Activated CD8-positive, alpha-beta memory T cell treated with anti-CD3 and anti-CD28 coated beads, Interleukin-2, amount 50 U/mL, for 24 hours (primary cell): ENCODE results near the gene PCDHGA11.
"Not testable (repeated sequence)": the region's sequence is repeated elsewhere in the genome, so short reads cannot be mapped to it uniquely, and the experiment has no call there.

Source experiments
- DNase-seq: peaks from one replicate; pipeline ENCODE4 v3.0.0-alpha.2; 2020; ENCODE audit errors: extremely low read depth

PCDHGA11 gene

DNA sequence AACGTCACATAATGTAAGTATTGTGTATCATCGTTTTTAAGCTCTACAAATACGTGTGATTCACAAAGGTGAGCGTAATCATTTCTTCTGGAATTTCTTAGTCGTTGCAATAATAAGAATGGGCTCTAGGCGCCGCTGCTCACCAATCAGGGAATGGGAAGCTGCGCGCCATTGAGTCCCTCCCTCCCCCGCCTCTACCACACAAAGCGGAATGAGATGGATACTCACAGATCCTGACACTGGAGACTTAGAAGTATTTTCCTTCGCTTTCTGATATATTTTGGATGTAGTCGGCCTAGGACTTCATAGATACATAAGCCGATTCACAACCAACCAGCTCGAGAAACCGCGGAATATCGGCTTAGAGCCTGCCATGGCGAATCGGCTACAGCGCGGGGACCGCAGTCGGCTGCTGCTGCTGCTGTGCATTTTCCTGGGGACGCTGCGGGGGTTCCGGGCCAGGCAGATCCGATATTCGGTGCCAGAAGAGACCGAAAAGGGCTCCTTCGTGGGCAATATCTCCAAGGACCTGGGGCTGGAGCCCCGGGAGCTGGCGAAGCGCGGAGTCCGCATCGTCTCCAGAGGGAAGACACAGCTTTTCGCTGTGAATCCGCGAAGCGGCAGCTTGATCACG, at the start of gene PCDHGA11:
TSS of gene PCDHGA11 (plus strand) at position 197 of the 634 bp plus-strand sequence. CDS start at position 374, 177 bp downstream.
- DNase-seq, result no peak

DNA sequence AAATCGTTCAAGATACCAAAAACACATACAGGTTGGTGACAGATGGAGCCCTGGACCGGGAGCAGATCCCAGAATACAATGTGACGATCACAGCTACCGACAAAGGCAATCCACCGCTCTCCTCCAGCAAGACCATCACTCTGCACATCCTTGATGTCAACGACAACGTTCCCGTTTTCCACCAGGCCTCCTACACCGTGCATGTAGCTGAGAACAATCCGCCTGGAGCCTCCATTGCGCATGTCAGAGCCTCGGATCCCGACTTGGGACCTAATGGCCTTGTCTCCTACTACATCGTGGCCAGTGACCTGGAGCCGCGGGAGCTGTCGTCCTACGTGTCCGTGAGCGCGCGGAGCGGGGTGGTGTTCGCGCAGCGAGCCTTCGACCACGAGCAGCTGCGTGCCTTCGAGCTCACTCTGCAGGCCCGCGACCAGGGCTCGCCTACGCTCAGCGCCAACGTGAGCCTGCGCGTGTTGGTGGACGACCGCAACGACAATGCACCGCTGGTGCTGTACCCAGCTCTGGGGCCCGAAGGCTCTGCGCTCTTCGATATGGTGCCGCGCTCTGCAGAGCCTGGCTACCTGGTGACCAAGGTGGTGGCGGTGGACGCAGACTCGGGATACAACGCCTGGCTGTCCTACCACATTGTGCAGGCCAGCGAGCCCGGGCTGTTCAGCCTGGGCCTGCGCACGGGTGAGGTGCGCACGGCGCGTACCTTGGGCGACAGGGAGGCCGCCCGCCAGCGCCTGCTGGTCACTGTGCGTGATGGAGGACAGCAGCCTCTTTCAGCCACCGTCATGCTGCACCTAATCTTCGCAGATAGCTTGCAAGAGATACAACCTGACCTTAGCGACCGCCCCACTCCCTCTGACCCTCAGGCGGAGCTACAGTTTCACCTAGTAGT, 49.0 kb upstream of the PCDHGA11 start:
- DNase-seq, result no peak

DNA sequence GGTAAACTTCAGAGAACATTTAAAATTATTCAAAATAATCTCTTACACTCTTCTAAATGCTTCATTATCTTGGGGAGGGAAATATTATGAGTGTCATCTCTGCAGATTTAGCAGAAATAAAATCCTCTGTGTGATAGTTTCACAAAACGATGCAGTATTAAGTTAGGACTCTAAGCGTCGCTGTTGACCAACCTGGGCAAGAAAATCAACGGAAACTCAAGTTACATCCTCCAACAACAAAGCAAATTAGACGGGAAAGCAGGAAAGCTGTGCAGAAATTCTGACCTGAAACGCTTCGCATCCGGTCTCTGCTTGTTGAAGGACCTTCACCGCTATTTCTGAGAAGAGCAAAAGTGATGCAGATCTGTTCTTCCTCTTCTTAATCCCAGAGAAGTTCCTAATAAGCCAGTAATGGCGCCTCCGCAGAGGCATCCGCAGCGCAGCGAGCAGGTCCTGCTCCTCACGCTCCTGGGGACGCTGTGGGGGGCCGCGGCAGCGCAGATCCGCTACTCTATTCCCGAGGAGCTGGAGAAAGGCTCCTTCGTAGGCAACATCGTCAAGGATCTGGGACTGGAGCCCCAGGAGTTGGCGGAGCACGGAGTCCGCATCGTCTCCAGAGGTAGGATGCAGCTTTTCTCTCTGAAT, 47.1 kb upstream of the PCDHGA11 start, which contains the start of gene PCDHGA6:
TSS of gene PCDHGA6 (plus strand) at position 219 of the 645 bp plus-strand sequence. CDS start at position 412, 193 bp downstream.
- no peak for DNase-seq

GRCh38 chr5:141374627-141375026, 46.2 kb upstream of the PCDHGA11 start:
- DNase-seq, result no peak

- not testable (repeated sequence) for DNase-seq
These were observed 45.3 kb upstream of the PCDHGA11 start for GRCh38 chr5:141375444-141376155.

GRCh38 chr5:141382469-141383294, 38.2 kb upstream of the PCDHGA11 start, which contains the start of gene PCDHGA7:
PCDHGA7 (plus strand) TSS chr5:141382742; CDS start chr5:141382900, 158 bp downstream.
- DNase-seq, result no peak

- no peak for DNase-seq
These were observed 37.5 kb upstream of the PCDHGA11 start for GRCh38 chr5:141383345-141383744.

DNA sequence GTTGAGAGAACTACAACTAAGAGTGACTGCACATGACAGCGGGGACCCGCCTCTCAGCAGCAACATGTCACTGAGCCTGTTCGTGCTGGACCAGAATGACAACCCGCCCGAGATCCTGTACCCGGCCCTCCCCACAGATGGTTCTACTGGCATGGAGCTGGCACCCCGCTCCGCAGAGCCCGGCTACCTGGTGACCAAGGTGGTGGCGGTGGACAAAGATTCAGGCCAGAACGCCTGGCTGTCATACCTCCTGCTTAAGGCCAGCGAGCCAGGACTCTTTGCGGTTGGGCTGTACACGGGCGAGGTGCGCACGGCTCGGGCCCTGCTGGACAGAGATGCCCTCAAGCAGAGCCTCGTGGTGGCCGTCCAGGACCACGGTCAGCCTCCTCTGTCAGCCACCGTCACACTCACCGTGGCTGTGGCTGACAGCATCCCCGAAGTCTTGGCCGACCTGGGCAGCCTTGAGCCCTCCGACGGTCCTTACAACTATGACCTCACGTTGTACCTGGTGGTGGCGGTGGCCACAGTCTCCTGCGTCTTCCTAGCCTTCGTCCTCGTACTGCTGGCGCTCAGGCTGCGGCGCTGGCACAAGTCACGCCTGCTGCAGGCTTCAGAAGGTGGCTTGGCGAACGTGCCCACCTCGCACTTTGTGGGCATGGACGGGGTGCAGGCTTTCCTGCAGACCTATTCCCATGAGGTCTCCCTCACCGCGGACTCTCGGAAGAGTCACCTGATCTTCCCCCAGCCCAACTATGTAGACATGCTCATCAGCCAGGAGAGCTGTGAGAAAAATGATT, 36.2 kb upstream of the PCDHGA11 start:
- no peak for DNase-seq

DNA sequence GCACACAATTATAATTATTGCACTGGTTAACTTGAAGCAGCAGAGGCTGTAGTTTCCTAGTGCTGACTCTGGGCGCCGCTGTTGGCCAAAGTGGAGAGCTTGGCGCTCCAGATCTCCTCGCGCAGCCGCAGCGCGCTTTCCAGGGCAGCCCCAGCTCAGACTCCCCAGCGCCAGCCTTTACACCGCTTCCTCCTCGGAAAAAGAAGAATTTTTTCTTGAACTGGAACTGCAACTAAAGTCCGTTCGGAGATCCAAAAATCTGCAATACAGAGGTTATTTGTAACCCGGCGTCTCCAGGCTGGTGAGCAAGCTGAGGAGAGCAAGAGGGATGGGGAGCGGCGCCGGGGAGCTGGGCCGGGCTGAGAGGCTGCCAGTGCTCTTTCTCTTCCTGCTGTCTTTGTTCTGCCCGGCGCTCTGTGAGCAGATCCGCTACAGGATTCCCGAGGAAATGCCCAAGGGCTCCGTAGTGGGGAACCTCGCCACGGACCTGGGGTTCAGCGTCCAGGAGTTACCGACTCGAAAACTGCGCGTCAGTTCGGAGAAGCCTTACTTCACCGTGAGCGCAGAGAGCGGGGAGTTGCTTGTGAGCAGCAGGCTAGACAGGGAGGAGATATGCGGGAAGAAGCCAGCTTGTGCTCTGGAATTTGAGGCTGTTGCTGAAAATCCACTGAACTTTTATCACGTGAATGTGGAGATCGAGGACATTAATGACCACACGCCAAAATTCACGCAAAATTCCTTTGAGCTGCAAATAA, 33.1 kb upstream of the PCDHGA11 start, which contains the start of gene PCDHGB4:
TSS of gene PCDHGB4 (plus strand) at position 142 of the 755 bp plus-strand sequence. CDS start at position 329, 187 bp downstream.
- DNase-seq, result not testable (repeated sequence)

DNA sequence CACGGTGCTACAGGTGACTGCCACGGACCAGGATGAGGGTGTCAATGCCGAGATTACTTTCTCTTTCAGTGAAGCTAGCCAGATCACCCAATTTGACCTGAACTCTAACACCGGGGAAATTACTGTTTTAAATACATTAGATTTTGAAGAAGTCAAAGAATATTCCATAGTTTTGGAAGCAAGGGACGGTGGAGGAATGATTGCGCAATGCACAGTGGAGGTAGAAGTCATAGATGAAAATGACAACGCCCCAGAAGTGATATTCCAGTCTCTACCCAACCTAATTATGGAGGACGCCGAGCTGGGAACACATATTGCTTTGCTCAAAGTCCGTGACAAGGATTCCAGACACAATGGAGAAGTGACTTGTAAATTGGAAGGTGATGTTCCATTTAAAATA, 32.2 kb upstream of the PCDHGA11 start:
- DNase-seq, result no peak

- no peak for DNase-seq
These were observed 31.5 kb upstream of the PCDHGA11 start for GRCh38 chr5:141389153-141390042.

DNA sequence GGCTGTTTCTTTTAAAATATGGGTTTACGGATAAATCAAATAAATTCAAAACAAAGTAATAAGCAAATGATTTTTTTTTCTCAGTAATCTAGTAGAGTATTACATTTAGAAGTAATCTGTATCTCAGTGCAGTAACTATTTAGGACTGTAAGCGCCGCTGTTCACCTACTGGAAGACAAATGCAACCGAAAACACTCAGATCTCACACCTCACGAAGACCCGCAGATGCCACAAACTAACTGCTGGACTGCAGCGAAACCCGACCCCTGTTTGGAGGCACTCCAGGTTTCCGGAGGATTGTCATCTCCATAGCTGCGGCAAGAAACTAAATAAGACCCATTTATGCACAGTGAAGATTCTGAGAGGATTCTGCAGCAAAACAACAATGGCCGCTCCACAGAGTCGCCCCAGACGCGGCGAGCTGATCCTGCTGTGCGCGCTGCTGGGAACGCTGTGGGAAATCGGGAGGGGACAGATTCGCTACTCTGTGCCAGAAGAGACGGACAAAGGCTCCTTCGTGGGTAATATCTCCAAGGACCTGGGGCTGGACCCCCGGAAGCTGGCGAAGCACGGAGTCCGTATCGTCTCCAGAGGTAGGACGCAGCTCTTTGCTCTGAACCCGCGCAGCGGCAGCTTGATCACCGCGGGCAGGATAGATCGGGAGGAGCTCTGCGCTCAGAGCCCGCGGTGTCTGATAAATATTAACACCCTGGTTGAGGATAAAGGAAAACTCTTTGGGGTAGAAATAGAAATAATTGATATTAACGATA, 28.2 kb upstream of the PCDHGA11 start, which contains the start of gene PCDHGA8:
TSS of gene PCDHGA8 (plus strand) at position 205 of the 770 bp plus-strand sequence. CDS start at position 386, 181 bp downstream.
- DNase-seq, result no peak

GRCh38 chr5:141393267-141393666, 27.6 kb upstream of the PCDHGA11 start:
- DNase-seq, result no peak

GRCh38 chr5:141394401-141395187, 26.3 kb upstream of the PCDHGA11 start:
- DNase-seq, result not testable (repeated sequence)

GRCh38 chr5:141397756-141398551, 22.9 kb upstream of the PCDHGA11 start, which contains the start of gene PCDHGB5:
PCDHGB5 (plus strand) TSS chr5:141397947; CDS start chr5:141398128, 181 bp downstream.
- DNase-seq, result not testable (repeated sequence)
